Measurements from ENCODE around the gene CCSER1.

GRCh38 chr4:91620952-91621351, 1493.8 kb downstream of the CCSER1 start:
- TF ChIP-seq CTCF (IDR thresholded peaks at IDR 0.05; ENCODE audit: borderline replicate concordance, extremely low read depth, low read length, poor library complexity, severe bottlenecking): no peak
- no peak for TF ChIP-seq EZH2 (IDR thresholded peaks at IDR 0.05; ENCODE audit: borderline replicate concordance, low read depth, low read length, severe bottlenecking)
